HL-60 (cell line): Measurements from ENCODE around the gene KRTAP5-4.

Source experiments
- GABPA ChIP-seq: IDR thresholded peaks from 2 replicates; pipeline ENCODE4 v1.6.1; 2012; ENCODE audit warnings: low read depth
- POLR2AphosphoS5 ChIP-seq: IDR thresholded peaks from 2 replicates; pipeline ENCODE4 v1.6.1; 2012; ENCODE audit warnings: low read depth
- SPI1 ChIP-seq: IDR thresholded peaks from 2 replicates; pipeline ENCODE4 v1.6.1; 2012; ENCODE audit warnings: low read depth, mild to moderate bottlenecking, borderline replicate concordance
- TF ChIP-seq, protein P1 (sequence below): IDR thresholded peaks from one replicate; pipeline ENCODE4 v1.5.1; 2011; ENCODE audit warnings: low read length, control low read depth, inconsistent platforms; ENCODE audit not compliant: insufficient read depth
- TF ChIP-seq, protein P2 (sequence below): IDR thresholded peaks from 2 replicates; pipeline ENCODE4 v1.6.1; 2012; ENCODE audit warnings: low read depth; ENCODE audit not compliant: insufficient replicate concordance

DNA sequence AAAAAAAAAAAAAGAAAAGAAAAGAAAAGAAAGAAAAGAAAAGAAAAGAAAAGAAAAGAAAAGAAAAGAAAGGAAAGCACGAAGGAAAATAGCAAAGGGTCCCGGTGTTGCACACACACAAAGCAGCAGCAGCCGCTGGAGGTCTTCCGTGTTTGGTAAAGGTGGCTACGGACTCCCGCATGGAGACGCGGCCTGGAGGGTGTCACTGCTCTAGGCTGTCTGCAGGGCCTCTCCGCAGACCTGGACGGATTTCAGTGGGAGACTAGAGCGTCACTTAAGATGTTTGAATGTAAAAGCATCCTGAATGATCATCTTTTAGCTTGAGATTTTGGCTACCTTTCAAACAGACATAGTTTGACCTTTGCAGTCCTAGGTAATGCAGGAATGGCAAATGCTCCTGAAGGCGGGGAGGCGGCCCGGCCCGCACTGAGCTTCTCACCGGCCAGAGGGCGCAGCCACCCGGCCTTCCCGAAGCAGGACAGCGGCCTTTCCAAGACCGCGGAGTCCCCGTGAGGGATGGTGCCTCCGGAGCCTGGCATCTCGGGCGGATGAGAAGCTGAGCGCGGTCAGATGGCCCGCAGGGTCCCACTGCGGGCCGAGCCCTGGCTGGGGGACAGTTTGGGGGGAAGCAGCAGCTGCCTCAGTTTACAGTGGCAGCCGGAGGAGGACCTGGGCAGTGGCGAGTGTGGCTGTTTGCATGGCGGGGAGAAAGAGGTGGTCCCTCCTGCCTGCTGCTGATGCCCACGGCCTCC is 26.1 kb upstream of the KRTAP5-4 start:
- TF ChIP-seq, protein P1, sequence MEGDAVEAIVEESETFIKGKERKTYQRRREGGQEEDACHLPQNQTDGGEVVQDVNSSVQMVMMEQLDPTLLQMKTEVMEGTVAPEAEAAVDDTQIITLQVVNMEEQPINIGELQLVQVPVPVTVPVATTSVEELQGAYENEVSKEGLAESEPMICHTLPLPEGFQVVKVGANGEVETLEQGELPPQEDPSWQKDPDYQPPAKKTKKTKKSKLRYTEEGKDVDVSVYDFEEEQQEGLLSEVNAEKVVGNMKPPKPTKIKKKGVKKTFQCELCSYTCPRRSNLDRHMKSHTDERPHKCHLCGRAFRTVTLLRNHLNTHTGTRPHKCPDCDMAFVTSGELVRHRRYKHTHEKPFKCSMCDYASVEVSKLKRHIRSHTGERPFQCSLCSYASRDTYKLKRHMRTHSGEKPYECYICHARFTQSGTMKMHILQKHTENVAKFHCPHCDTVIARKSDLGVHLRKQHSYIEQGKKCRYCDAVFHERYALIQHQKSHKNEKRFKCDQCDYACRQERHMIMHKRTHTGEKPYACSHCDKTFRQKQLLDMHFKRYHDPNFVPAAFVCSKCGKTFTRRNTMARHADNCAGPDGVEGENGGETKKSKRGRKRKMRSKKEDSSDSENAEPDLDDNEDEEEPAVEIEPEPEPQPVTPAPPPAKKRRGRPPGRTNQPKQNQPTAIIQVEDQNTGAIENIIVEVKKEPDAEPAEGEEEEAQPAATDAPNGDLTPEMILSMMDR: no peak
- TF ChIP-seq POLR2AphosphoS5 (no peak), GABPA (no peak), SPI1 (no peak)
- TF ChIP-seq, protein P2, sequence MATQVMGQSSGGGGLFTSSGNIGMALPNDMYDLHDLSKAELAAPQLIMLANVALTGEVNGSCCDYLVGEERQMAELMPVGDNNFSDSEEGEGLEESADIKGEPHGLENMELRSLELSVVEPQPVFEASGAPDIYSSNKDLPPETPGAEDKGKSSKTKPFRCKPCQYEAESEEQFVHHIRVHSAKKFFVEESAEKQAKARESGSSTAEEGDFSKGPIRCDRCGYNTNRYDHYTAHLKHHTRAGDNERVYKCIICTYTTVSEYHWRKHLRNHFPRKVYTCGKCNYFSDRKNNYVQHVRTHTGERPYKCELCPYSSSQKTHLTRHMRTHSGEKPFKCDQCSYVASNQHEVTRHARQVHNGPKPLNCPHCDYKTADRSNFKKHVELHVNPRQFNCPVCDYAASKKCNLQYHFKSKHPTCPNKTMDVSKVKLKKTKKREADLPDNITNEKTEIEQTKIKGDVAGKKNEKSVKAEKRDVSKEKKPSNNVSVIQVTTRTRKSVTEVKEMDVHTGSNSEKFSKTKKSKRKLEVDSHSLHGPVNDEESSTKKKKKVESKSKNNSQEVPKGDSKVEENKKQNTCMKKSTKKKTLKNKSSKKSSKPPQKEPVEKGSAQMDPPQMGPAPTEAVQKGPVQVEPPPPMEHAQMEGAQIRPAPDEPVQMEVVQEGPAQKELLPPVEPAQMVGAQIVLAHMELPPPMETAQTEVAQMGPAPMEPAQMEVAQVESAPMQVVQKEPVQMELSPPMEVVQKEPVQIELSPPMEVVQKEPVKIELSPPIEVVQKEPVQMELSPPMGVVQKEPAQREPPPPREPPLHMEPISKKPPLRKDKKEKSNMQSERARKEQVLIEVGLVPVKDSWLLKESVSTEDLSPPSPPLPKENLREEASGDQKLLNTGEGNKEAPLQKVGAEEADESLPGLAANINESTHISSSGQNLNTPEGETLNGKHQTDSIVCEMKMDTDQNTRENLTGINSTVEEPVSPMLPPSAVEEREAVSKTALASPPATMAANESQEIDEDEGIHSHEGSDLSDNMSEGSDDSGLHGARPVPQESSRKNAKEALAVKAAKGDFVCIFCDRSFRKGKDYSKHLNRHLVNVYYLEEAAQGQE: no peak
